Stimulated activated CD8-positive, alpha-beta memory T cell treated with anti-CD3 and anti-CD28 coated beads, Interleukin-7, amount 100 ng/mL, for 4 hours (primary cell): ENCODE measurements around the gene NOL3.

ENCODE experiments used
- DNase-seq, 2 donors: peaks; one replicate each; pipeline ENCODE4 v3.0.0-alpha.2; 2020; ENCODE audit warnings: low read depth in 2 of 2

The NOL3 gene

GRCh38 chr16:67170949-67171649 is 761 bp downstream of the NOL3 start:
- no peak for DNase-seq

- no peak for DNase-seq
Measured at GRCh38 chr16:67173323-67173722, 3.0 kb downstream of the NOL3 start.

GRCh38 chr16:67173808-67174705 is 3.7 kb downstream of the NOL3 start:
- DNase-seq, result peak; percentile 17 to 43

GRCh38 chr16:67174706-67175231 is 4.4 kb downstream of the NOL3 start:
- no peak for DNase-seq

- no peak for DNase-seq
Measured at GRCh38 chr16:67176662-67177061, 6.3 kb downstream of the NOL3 start.

GRCh38 chr16:67177743-67178699 is 7.7 kb downstream of the NOL3 start:
- DNase-seq, result no peak

GRCh38 chr16:67179421-67180080 is 9.2 kb downstream of the NOL3 start:
- DNase-seq, result no peak

GRCh38 chr16:67180166-67180565 is 9.8 kb downstream of the NOL3 start:
- no peak for DNase-seq

GRCh38 chr16:67181346-67181745 is 11.0 kb downstream of the NOL3 start:
- DNase-seq, result no peak

GRCh38 chr16:67182288-67182687 is 11.9 kb downstream of the NOL3 start:
- no peak for DNase-seq

GRCh38 chr16:67183284-67183626 is 12.9 kb downstream of the NOL3 start:
- DNase-seq, result no peak

- DNase-seq, result peak; percentile 88 to 92
Measured at GRCh38 chr16:67183627-67184452, 13.5 kb downstream of the NOL3 start, which contains the start of gene MATCAP1. Gene MATCAP1 (minus strand): TSS chr16:67183963. CDS start chr16:67180610, 3,353 bp downstream.

- no peak for DNase-seq
Measured at GRCh38 chr16:67184453-67184994, 14.2 kb downstream of the NOL3 start.

- peak; percentile 61 to 70 for DNase-seq
Measured at GRCh38 chr16:67184995-67185650, 14.8 kb downstream of the NOL3 start.

GRCh38 chr16:67185651-67186134 is 15.4 kb downstream of the NOL3 start:
- DNase-seq, result no peak

GRCh38 chr16:67186550-67186950 is 16.2 kb downstream of the NOL3 start:
- no peak for DNase-seq

GRCh38 chr16:67187175-67187890 is 17.0 kb downstream of the NOL3 start:
- DNase-seq, result no peak

- no peak for DNase-seq
Measured at GRCh38 chr16:67188323-67188722, 18.0 kb downstream of the NOL3 start.
